GM18858 (cell line): Measurements from ENCODE around the gene CACNA2D2.

Experiments
- ATAC-seq: cut with Tn5 transposase; IDR thresholded peaks from one replicate; pipeline ENCODE4 v1.9.1; 2021; ENCODE audit not compliant: unreplicated experiment

Gene CACNA2D2

GRCh38 chr3:50503504-50504342 is at the start of gene CACNA2D2:
Gene CACNA2D2 (minus strand): TSS chr3:50503634. CDS start chr3:50503423, 211 bp downstream.
- ATAC-seq: no peak

DNA sequence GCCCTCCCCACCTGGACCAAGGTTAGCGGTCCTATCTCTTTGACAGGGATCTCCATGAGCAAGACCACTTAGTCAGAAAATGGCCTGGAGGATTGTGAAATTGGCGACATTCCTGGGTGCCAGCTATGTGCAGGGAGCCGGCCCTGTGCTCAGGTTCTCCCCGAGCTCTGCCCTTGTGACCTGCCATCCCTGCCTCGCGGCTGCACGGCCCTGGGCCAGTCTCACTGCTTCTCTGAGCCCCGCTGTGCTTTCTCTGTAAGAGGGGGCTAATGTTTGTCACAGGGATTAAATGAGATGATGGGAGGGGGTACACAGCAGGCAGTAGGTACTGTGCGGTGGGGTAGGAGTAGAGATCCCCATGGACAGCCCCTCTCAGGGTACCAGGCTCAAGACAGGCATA is 49.2 kb upstream of the CACNA2D2 start:
- ATAC-seq: no peak

DNA sequence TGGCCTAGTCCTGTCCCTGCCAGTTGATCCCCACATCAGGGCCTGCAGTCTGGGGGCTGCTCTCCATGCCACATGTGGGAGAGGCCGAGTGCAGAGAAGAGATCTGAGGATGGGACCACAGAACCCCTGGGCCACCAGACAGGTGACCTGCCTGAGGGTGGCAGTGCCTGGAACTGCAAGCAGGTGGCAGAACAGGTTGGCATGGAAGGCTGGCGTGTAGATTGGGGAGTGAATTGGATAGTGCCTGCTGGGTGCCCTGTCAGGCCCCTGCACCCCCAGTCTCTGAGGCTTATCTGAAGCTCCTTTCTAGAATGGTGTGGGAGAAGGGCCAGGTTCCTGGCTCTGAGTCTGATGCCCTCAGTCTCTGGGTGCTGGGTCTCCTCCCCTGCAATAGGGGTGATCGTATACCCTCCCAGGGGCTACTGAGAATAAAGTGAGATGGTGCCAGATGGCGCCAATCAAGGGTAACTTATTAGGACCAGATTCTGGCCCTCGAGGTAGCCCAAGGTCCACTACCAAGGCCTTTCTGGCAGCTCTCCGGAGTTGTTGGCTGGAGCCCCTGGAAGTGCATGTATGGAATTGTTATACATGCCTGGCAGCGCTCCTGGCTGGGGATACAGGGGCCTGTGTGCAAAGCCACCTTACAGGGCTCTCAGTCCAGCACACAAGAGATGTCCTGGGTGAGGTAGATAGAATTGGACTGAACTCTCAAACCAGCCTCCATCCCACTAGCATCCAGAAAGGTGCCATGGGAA is 48.4 kb upstream of the CACNA2D2 start:
- ATAC-seq: no peak

GRCh38 chr3:50551054-50551659 is 47.7 kb upstream of the CACNA2D2 start:
- no peak for ATAC-seq

DNA sequence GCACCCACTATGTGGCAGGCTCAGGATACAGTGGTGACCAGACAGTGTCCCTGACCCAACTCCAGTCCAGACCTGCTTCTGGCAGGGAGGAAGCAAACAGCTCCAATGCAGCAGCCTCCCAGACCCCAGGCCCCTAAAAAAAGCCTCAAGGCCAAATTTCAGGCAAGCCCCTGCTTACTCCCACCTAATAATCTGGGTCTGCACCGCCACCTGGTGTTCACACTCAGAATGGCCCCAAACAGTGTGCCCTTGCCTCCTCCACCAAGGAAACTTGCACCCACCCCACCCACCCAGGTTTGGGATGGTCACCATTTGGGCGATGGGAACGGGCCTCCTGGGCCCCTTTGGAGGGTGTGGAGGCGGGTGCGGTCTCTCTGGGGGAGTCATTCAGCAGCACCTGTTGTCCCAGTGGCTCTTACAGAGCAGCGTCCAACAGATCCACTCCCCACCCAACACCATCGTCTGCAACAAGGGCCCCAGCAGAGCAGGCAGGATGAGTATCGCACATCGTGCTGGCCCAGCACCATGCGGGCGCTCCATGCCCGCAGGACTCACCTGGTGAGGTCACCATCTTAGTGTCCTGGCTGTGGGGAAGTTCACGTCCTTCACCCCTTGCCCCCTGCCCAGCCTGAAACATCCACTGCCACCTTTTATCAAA is 46.8 kb upstream of the CACNA2D2 start:
- no peak for ATAC-seq

DNA sequence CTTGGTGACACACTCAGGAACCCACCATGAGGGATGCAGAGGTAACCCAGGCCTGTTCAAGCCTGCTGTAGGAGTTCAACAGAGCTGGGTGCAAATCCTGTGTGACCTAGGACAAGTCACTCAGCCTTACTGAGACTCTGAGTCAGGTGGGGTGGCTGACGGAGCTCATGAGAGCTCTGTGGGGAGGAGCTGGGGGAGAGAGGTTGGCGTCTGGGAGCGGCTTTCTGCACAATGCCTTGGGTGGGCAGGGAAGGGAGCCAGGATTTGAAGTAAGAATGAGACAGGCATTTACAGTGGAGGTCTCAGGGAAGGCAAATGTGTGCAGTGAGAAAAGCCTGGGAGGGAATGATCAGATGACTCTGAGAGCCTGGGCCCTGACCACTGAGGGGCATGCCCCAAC is 45.8 kb upstream of the CACNA2D2 start:
- ATAC-seq: no peak

DNA sequence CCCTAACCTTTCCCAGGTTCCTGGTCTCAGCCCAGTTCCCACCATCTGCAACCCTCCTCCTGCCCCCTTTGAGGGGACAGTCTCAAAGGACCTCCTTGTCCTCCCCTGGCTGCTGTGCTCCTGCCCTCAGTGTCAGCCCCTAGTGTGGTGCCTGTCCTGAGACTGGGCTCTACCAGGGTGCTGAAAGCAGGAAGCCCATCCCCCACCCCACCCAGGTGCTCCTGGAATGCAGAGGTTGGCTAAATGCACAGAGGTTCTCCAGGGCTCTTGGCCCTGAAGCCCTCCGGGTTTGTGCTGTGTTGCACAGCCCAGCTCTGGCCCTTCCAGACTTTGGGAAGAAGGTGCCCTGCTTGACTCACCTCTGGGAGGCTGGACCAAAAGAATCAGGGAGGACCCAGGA is 42.3 kb upstream of the CACNA2D2 start:
- ATAC-seq: no peak

DNA sequence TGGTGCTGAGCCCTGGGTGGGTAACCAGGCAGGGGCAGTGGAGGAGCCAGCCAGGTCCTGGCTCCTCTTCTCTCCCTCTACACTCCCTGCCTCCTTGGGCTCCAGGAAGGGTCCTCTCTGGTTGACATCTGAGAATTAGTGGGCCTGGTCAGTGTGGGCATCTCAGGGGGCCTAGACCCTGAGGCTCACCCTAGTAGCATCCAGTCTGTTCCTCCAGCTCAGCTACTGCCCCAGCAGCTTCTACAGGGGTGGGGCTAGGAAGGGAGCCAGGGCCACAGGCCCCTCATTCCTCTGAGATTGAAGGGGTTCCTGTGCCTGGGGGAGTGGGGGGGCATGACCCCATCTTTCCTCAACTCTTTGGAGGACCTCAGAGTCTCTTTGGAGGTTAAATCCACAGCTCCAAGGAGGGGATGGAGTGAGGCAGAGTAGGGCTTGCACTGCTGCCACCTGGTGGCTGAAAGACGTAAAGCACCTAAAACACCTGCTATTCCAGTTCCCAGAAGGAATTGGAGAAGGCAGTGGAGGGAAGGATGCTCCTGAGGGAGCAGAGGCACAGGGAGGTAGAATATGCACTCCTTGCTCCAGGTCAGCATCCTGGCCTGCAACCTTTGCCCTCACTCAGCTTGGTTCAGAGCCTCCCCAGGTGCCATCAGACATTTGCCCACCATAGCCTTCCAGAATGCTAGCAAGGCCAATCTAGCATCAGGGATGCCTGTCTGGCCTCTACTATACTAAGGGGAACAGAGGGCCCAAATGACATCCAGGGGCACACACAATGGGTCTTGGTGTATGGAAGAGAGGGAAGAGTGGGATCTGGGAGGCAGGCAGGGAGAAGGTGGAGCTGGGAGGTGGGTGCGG is 39.0 kb upstream of the CACNA2D2 start:
- ATAC-seq: no peak

DNA sequence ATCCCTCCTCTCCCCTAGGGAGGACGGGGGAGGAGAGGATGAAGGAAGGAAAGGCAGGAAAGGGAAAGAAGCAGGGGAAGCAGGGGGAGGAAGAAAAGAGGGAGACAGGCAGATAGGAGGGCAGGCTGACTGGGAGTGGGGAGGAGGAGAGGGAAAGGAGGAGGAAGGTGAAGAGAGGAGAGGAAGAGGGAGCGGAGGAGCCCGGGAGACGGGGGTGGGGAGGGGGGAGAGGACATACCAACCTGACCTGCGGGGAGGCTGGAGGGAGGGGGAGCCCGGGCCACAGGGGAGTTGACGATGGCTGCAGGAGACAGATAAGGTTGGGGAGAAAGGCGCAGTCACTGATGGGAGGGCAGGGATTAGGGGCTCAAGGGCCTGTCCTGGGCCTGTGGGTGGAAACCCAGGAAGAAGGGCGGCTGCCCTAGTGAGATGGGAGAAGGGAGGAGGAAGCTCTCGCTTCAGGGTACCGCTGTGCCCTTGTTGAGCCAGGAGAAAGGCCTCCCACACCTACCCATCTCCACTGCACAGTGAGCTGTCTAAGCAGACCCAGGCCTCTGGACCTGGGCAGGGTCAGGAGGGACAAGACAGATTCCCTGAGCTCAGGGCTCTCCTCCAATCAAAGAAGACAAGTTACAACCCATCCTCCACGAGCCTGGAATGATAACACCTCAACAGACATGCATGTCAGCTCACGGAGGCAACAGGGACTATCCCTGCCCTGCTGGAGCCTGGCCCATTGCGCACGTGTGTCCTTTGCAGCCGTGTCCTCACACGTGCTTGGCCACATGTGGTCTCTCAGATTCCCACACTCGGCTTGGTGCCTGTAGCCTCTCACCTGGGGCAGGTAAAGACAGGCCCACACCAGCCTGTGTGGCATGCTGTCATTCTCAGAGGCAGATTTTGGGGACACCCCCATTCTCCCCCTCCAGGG is 36.2 kb upstream of the CACNA2D2 start:
- ATAC-seq: no peak

DNA sequence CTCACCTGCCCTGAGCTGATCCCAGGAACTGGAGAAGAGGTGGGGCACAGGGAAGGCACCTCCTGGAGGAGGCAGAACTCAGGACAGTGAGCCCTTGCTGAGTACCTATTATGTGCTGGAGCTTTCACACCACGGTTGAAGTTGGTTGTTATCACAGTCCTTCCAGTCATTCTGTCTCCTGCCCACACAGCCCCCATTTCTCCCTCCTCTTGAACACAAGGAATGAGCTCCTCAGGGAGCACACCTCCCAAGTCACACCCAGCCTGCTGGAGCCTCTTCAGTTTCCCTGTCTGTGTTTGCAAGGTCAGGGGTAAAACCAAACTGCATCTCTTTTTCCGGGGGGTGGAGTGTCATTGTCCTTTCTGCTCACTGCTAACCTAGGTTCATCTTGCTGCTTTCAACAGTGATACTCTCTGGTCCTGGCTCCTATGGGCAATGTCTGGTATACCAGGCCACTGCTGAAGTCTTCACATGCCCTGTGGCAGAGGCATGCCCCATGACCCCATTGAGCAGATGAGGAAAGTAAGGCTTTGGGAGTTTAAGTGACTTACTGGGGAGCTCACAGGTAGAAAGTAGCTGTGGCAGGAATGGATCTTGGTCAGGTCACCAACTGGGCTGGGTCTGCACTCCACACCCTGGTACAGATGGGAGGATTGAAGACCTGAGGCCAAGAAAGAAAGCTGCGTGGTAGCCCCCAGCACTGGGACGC is 34.1 kb upstream of the CACNA2D2 start:
- no peak for ATAC-seq

- no peak for ATAC-seq
These were observed 33.2 kb upstream of the CACNA2D2 start for GRCh38 chr3:50536471-50537180.

GRCh38 chr3:50534681-50535330 is 31.4 kb upstream of the CACNA2D2 start:
- no peak for ATAC-seq

DNA sequence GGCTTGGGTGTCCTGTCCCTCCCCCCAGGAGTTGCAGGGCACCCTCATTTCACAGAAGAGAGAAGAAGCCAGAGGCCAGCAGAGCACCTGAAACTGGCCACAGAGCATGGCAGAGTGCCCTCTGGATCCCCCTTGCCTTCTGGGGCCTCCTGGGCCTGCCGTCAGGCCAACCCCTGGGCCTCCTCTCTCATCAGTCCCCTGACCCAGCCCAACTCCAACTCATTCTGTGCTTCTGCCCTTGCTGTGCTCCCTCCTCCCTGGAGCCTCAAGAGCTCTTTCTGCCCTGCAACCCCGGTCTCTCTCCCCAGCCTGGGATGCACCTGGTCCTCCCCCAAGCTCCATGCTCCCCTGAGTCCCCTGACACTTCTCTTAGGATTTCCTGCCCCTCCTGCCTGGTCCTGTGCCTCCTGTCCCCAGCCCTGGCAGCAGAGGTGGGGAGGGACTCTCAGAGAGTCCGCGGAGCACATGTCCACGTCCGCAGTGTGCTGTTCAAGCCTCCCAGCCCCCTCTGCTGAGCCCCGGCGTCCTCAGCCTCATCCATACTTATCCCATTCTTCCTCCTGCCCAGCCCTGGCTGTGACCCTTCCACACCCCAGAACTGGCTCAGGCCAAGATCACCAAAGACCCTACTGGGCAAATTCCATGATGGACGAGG is 30.5 kb upstream of the CACNA2D2 start:
- ATAC-seq: no peak

DNA sequence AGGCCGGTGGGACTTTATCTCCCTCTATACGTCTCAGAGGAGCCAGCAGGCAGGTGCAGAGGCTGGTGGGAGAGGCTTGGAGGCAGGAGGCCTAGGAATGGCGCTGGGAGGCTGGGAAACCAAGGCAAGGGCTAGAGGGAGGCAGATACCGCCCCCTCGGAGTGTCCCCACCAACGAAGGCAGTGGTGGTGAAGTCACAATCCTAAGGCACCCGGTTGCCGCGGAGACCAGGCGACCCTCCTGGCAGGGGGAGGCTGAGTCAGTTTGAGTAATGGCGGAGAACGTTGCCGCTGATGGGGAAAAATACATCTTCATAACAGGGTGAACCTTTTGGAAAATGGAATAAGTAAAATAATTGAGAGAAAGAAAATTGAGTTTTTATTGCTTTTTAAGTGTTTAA is 29.9 kb upstream of the CACNA2D2 start:
- no peak for ATAC-seq

DNA sequence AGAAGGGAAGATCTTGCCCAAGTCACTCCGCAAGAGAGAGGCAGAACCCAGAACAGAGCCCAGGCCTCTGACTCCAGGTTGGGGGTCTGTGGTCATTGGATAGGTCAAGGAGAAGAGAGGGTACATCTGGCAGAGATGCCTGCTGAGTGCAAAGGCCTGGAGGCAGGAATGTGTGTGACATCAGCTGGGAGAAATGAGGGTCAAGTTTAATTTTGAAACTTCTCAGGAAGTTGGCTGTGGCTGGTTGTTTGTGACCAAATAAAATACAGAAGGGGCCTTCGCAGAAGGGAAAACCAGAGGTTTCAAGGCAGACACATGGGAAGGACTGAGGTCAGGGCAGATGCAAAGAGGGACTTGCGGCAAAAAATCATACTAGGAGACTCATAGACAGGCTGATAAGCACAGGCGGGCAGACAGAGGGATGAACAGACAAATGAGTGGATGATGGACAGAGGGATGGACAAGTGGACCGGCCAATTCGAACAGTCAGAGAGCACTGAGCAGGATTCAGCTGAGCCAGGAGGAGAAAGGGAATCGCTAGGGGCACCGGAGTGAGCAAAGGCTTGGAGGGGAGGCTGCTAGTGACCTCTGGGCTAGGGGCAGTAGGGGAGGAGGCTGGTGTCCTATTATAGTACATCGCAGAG is 28.8 kb upstream of the CACNA2D2 start:
- ATAC-seq: no peak

GRCh38 chr3:50531201-50531600 is 27.8 kb upstream of the CACNA2D2 start:
- no peak for ATAC-seq
